ENCODE data around the gene GPR162.

GRCh38 chr12:6821591-6822425 lies at the start of gene GPR162:
- TF ChIP-seq CTCF (conservative IDR thresholded peaks at IDR 0.05; ENCODE audit: low read depth, low read length) (no peak), EZH2 (IDR thresholded peaks at IDR 0.05; ENCODE audit: borderline replicate concordance, low read depth, low read length, poor library complexity, severe bottlenecking) (no peak)

All from A673 (cell line).